HG03135 (cell line): Measurements from ENCODE around the gene SPEF2.
"Not testable (repeated sequence)": the region's sequence is repeated elsewhere in the genome, so short reads cannot be mapped to it uniquely, and the experiment has no call there.

Experiments
- ATAC-seq: cut with Tn5 transposase; IDR thresholded peaks from one replicate; pipeline ENCODE4 v1.9.1; 2021; ENCODE audit warnings: mild to moderate bottlenecking, moderate library complexity; ENCODE audit not compliant: unreplicated experiment

SPEF2 gene

DNA sequence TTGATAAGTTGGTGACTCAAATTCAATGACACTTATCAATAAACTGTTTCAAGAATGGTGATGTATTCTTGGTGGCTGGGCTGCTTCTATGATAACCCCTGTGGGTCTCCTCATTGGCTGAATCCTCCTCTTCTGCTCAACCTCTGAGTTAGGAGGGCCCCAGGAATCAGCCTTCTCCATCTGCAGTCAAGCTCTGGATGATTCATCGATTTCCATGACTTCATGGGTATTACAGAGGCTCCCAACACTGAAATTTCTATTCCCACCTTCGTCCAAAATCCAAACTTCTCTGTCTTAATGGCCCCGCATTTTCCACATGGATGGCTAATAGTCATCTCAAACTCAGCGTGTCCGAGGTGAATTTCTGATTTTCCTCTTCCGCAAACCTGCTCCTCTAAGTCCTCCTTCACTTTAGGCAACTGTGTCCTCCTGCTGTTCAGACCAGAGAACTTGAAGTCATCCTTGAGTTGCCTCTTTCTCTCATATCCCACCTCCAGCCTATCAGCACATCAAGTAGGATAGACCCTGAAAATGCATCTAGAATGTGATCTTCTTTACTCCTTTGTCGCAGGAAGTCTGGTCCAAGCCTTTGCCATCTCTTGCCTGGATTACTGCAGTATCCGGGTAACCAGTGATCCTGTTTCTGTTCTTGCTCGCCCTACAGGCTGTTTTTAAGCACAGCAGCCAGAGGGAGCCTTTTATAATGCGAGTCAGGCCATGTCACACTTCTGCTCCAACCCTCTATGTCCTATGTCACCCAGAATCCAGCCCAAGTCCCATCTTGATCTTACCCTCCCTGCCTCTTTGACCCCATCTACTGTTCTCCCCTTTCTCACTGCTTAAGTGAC lies 197.7 kb downstream of the SPEF2 start:
- no peak for ATAC-seq

DNA sequence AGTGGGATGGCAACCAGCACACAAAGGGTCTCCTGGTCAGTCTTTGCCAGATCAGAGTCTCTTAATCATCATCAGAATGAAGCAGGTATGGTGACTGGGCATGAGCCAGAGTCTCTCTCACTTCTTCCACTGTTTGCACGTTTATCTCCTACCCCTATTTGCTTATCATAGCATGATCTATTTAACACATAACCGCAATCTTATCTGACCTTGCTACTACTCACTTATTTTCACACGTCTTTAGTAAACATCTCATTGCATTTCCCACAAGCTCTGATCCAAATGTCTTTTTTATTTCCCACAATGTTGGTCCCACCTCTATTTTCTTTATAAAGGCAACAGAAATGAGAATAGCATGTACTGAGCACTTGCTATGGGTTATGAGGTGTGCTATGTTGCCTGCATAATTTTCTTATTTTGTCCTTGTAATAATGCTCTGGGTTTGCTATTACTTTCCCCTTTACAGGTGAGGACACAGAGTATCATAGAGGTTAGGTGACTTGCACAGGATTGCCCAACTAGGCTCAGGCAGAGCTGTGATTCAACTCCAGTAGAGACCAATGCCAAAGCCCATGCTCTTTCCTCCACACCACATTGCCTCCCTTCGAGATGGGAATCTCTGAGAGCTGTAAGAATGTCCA lies 199.3 kb downstream of the SPEF2 start:
- no peak for ATAC-seq

DNA sequence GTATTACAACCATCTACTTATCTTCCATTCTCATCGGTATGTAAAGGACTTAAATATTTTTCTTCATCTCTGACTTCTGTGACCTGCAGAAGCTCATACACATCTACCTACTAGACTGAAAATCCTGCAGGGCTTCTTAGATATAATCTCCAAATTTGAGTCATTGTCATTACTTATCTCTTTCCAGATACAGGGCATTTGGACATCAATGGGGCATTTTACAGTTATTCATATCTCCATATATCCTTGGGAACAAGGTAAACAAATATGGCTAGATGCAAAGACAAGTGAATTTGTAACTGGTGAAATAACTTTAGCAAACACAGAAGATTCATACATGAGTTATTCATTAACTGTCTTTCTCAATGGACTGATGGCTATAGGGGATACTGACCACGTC lies 201.4 kb downstream of the SPEF2 start:
- ATAC-seq, result no peak

GRCh38 chr5:35819668-35820067 lies 202.0 kb downstream of the SPEF2 start:
- ATAC-seq, result no peak

DNA sequence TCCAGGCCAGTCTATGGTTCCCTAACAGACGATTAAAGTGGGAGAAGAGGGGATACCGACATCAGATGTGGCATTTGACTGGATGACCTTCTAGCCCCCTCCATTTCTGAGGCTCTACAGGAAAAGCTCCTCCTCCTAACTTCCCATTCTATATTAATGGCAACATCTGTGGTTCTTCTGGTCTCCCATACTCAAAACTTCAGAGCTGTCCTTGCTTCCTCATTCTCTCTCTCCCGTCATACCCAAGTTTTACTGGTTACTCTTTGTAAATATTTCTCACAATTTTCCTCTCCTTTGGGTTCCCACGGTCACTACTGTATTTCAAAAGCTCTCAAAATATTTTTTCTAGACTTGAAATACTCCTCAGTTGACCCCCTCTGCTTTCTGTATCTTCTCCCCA lies 203.1 kb downstream of the SPEF2 start:
- no peak for ATAC-seq

DNA sequence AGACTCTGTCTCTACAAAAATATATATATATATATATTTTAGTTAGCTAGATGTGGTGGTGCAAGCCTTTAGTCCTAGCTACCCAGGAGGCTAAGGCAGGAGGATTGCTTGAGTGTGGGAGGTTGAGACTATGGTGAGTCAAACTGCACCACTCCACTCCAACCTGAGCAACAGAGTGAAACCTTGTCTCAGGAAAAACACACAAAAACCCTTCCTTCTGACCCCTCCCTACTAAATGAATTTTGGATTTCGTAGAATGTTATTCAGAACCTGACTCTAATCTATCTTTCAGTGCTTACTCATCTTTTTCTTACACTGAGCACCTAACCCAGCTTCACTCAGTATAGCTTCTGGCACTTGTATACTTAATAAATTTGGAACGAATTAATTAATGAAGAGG lies 203.8 kb downstream of the SPEF2 start:
- no peak for ATAC-seq

DNA sequence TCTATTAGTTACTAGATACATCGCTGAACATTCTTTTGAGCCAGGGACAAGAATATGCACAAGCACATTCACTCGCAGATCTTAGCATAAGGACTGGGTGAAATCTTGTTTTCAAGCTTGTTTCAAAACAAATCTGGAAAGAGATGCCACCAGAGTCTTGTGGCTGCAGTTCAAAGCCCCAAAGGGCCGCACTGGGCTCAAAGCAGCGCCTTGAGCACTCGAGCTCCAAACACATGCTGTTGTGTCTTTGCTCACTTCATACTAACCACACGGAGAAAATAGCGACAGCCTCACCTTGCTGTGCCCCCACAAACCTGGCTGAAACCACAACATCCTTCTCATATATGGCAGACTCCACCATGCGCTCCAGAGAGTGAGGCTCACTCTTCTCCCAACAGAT lies 204.8 kb downstream of the SPEF2 start:
- ATAC-seq, result no peak

- no peak for ATAC-seq
These were observed 205.9 kb downstream of the SPEF2 start for GRCh38 chr5:35823347-35824098.

GRCh38 chr5:35826056-35826455 lies 208.4 kb downstream of the SPEF2 start:
- no peak for ATAC-seq

DNA sequence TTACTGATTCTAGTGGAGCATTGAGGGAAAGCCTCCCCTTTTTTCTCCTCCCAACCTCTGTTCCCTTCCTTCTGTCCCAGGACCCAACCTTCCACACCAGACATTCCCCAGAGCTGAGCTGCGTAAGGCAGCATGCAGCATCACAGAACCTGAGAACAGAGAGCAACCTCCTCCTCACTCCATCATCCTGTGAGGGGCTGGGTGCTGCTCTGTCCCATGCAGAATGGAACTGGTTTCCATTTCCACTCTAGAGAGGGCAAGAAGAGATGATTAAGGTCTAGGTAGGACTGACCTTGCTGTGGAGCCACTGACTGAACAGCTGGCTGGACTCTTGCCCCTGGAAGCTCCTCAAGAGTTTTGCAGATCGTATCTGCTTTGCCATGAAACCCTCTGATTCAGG lies 208.9 kb downstream of the SPEF2 start:
- ATAC-seq, result no peak

GRCh38 chr5:35828082-35828598 lies 210.5 kb downstream of the SPEF2 start:
- no peak for ATAC-seq

DNA sequence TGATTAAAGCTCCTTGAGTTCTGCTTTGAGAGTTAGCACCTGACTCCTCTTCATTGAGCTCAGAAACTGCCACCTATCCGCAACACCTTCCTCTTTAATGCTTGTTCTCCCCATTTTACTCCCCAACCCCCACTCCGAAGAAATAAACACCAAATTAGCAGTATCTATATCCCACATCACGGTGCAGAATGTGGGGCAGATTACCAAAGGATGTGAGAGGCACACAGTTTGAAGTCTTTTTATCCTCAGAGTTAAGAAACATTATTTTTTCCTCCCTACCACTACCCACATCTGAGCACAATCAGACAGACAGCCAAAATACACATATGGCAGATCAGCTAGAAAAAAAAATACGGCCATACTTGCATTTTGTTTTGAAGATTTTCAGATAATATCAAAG lies 212.9 kb downstream of the SPEF2 start:
- ATAC-seq, result no peak

- ATAC-seq, result no peak
These were observed 215.1 kb downstream of the SPEF2 start for GRCh38 chr5:35832762-35833161.

- ATAC-seq, result no peak
These were observed 215.6 kb downstream of the SPEF2 start for GRCh38 chr5:35833224-35833623.

DNA sequence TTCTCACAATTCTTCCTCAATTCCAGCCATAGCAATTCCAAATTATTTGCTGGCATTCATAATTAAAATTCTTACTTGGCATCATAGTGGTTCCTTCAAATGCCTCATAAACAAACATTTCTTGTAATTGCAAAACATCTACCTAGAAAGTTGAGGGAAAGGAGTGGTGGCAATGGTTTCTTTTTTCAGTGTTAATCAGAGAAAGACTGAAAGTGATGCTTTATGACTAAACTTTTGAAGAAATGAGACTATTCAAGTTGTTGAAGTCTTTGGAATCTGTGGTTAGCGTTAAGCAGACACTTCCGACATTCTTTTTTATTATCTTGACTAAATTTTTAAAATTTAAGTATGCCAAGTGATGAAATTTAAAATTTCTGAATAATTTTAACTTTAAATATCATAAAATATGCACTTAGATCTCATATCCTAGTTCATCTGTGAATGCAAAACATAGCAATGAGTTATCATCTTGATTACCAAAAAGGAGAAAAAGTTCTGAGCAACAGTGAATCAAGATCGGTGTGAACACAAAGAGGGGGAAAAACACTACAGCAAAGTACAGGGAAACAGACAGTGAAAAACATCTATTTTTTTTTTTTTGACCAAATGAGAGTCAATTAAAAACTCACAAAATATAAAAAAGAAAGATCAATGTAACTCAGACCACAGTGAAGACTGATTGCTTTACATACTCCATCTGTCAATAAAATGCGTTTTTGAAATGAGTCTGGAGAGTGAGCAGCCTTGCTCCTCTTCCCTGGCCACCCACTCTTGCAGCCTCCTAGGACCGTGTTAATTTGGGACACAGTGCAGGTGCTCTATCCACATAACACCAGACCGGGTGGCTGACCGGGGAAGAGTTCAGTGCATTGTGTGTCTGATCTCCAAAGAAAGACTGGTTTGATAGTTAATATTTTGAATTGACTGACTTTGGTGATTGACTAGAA lies 218.4 kb downstream of the SPEF2 start:
- no peak for ATAC-seq

- ATAC-seq, result no peak
These were observed 220.8 kb downstream of the SPEF2 start for GRCh38 chr5:35838370-35839042.

- ATAC-seq, result no peak
These were observed 225.2 kb downstream of the SPEF2 start for GRCh38 chr5:35842856-35843255.

DNA sequence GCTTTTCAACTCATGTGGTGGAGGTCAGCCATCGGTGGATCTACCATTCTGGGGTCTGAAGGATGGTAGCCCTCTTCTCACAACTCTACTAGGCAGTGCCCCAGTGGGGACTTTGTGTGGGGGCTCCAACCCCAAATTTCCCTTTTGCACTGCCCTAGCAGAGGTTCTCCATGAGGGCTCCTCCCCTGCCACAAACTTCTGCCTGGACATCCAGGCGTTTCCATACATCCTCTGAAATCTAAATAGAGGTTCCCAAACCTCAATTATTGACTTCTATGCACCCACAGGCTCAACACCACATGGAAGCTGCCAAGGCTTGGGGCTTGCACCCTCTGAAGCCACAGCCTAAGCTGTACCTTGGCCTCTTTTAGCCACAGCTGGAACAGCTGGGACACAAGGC lies 227.8 kb downstream of the SPEF2 start:
- not testable (repeated sequence) for ATAC-seq

GRCh38 chr5:35847491-35847890 lies 229.8 kb downstream of the SPEF2 start:
- ATAC-seq, result no peak

- ATAC-seq, result no peak
These were observed 230.3 kb downstream of the SPEF2 start for GRCh38 chr5:35847961-35848360.
